ENCODE results near the gene CALML6. TPM values are rescaled to one million over a fixed set of nuclear protein-coding genes. Genes with fewer than 3 reads are reported as not detected.
"Not testable (repeated sequence)": the region's sequence is repeated elsewhere in the genome, so short reads cannot be mapped to it uniquely, and the experiment has no call there.

The CALML6 gene
- total RNA-seq, 1 donor from 2014 or later: 1.3 TPM

GRCh38 chr1:1880617-1881312 is 34.3 kb upstream of the CALML6 start:
- peak overlapping the region; percentile 31 for H3K27ac Mint-ChIP-seq
- intact Hi-C loops (cut with micrococcal nuclease): no loop called here
- no peak for DNase-seq
- no peaks in the 10 kb centered on the region for H3K27me3 Mint-ChIP-seq
- POLR2A ChIA-PET: no interaction called here
- H3K36me3 Mint-ChIP-seq (ENCODE audit: low read depth): peaks cover 33% of the 10 kb centered on the region
- CTCF ChIA-PET: no interaction called here
- TF ChIP-seq CTCF (IDR thresholded peaks at IDR 0.05): no peak
- no peaks in the 10 kb centered on the region for H3K9me3 Mint-ChIP-seq
- H3K4me1 Mint-ChIP-seq: peaks cover 72% of the 10 kb centered on the region
- peak overlapping the region; percentile 44 for H3K4me3 Mint-ChIP-seq
- no peak for ATAC-seq (ENCODE audit: low read depth)

- TF ChIP-seq CTCF (IDR thresholded peaks at IDR 0.05): no peak
- ChIA-PET POLR2A (interaction anchor here (0.7 kb wide), 2 partner anchors 10 to 193 kb away, joined by 3 to 11 read pairs; no protein-coding TSS in a partner anchor), CTCF (no interaction called here)
- intact Hi-C loops (cut with micrococcal nuclease): no loop called here
- Mint-ChIP-seq H3K27ac (no peak overlapping the region), H3K4me1 (peaks cover 69% of the 10 kb centered on the region), H3K36me3 (ENCODE audit: low read depth) (peaks cover 28% of the 10 kb centered on the region), H3K27me3 (no peaks in the 10 kb centered on the region), H3K9me3 (no peaks in the 10 kb centered on the region), H3K4me3 (no peak overlapping the region)
- DNase-seq (no peak), ATAC-seq (ENCODE audit: low read depth) (no peak)
These were observed 33.3 kb upstream of the CALML6 start for GRCh38 chr1:1881727-1882126.

GRCh38 chr1:1883092-1883873 is 31.8 kb upstream of the CALML6 start:
- DNase-seq: no peak
- ATAC-seq (ENCODE audit: low read depth): peak; percentile 34
- ChIA-PET CTCF (no interaction called here), POLR2A (interaction anchor here (0.5 to 1.2 kb wide), 7 partner anchors 9 to 740 kb away, joined by 3 to 6 read pairs (median 5); no protein-coding TSS in a partner anchor)
- peaks cover 23% of the 10 kb centered on the region for H3K36me3 Mint-ChIP-seq (ENCODE audit: low read depth)
- peak overlapping the region; percentile 61 for H3K27ac Mint-ChIP-seq
- no peak for TF ChIP-seq CTCF (IDR thresholded peaks at IDR 0.05)
- no peak overlapping the region for H3K4me3 Mint-ChIP-seq
- H3K4me1 Mint-ChIP-seq: peaks cover 74% of the 10 kb centered on the region
- intact Hi-C loops (cut with micrococcal nuclease): no loop called here
- no peaks in the 10 kb centered on the region for H3K9me3 Mint-ChIP-seq
- H3K27me3 Mint-ChIP-seq: no peaks in the 10 kb centered on the region

- DNase-seq; H3K27ac Mint-ChIP-seq; H3K9me3 Mint-ChIP-seq; intact Hi-C loops (cut with micrococcal nuclease); H3K27me3 Mint-ChIP-seq; ATAC-seq (ENCODE audit: low read depth); CTCF ChIA-PET; H3K4me3 Mint-ChIP-seq: not testable (repeated sequence)
- peaks cover 74% of the 10 kb centered on the region for H3K4me1 Mint-ChIP-seq
- H3K36me3 Mint-ChIP-seq (ENCODE audit: low read depth): peaks cover 19% of the 10 kb centered on the region
- POLR2A ChIA-PET: interaction anchor here (0.5 to 0.7 kb wide), 7 partner anchors 9 to 741 kb away, joined by 3 to 6 read pairs (median 5); no protein-coding TSS in a partner anchor
These were observed 31.2 kb upstream of the CALML6 start for GRCh38 chr1:1883890-1884289.

GRCh38 chr1:1889090-1889750 is 25.8 kb upstream of the CALML6 start:
- no peak for DNase-seq
- POLR2A ChIA-PET: interaction anchor here (0.6 to 3.4 kb wide), 5 partner anchors 19 to 850 kb away, joined by 3 to 15 read pairs (median 5); no protein-coding TSS in a partner anchor
- no peak for ATAC-seq (ENCODE audit: low read depth)

More at GRCh38 chr1:1889090-1889750, 25.8 kb upstream of the CALML6 start:
- CTCF ChIA-PET: interaction anchor here (0.6 to 1.0 kb wide), 2 partner anchors 17 to 856 kb away, joined by 3 read pairs; no protein-coding TSS in a partner anchor
- TF ChIP-seq CTCF (IDR thresholded peaks at IDR 0.05): no peak
- H3K9me3 Mint-ChIP-seq: no peaks in the 10 kb centered on the region
- H3K27me3 Mint-ChIP-seq: no peaks in the 10 kb centered on the region
- peak overlapping the region; percentile 84 for H3K4me3 Mint-ChIP-seq
- H3K4me1 Mint-ChIP-seq: peaks cover 53% of the 10 kb centered on the region
- H3K36me3 Mint-ChIP-seq (ENCODE audit: low read depth): peaks cover 15% of the 10 kb centered on the region
- intact Hi-C loops (cut with micrococcal nuclease): no loop called here
- peak overlapping the region; percentile 75 for H3K27ac Mint-ChIP-seq
